Neural cell (in vitro differentiated cells): ENCODE measurements around the gene MYO10. TPM values are rescaled to one million over a fixed set of nuclear protein-coding genes. Genes with fewer than 3 reads are reported as not detected.

Experiments
- H2AFZ ChIP-seq: fragments of 200-600, 300-800 bp; sonication (generic), shearing (Covaris generic); 2 replicates; pipeline ENCODE4 v1.6.0; 2014; ENCODE audit warnings: low read depth, mild to moderate bottlenecking, antibody characterized with exemption, low read length, moderate library complexity
- H3F3A ChIP-seq: fragments of 200-600 bp; shearing (Covaris generic); 2 replicates; pipeline ENCODE4 v1.6.1; 2016; ENCODE audit warnings: mild to moderate bottlenecking, moderate library complexity, mixed read lengths, antibody characterized with exemption, low read length; ENCODE audit not compliant: insufficient read depth, poor library complexity, severe bottlenecking
- H3K27ac ChIP-seq: fragments of 200-600, 300-800 bp; sonication (generic), shearing (Covaris generic); 2 replicates; pipeline ENCODE4 v1.5.1; 2014; ENCODE audit warnings: mild to moderate bottlenecking, low read length, moderate library complexity
- H3K27me3 ChIP-seq: fragments of 300-800, 200-600 bp; sonication (generic), shearing (Covaris generic); 2 replicates; pipeline ENCODE4 v1.6.0; 2014; ENCODE audit warnings: mild to moderate bottlenecking, low read depth, low read length, moderate library complexity; ENCODE audit not compliant: insufficient read depth
- H3K36me3 ChIP-seq: fragments of 300-800, 200-600 bp; sonication (generic), shearing (Covaris generic); 2 replicates; pipeline ENCODE4 v1.5.1; 2014; ENCODE audit warnings: mild to moderate bottlenecking, antibody characterized with exemption, low read length, moderate library complexity; ENCODE audit not compliant: insufficient read depth
- H3K4me2 ChIP-seq: fragments of 300-800, 200-600 bp; sonication (generic), shearing (Covaris generic); 2 replicates; pipeline ENCODE4 v1.6.0; 2014; ENCODE audit warnings: mild to moderate bottlenecking, low read length
- H3K4me3 ChIP-seq: fragments of 300-800, 200-600 bp; sonication (generic), shearing (Covaris generic); 2 replicates; pipeline ENCODE4 v1.5.1; 2014; ENCODE audit warnings: mild to moderate bottlenecking, low read length, moderate library complexity
- H3K79me2 ChIP-seq: fragments of 200-600 bp; shearing (Covaris generic); replicated peaks from 2 replicates; pipeline ENCODE4 v1.6.0; 2014; ENCODE audit warnings: mild to moderate bottlenecking, low read length, moderate library complexity; ENCODE audit not compliant: insufficient read depth
- H3K9ac ChIP-seq: fragments of 300-800, 200-600 bp; sonication (generic), shearing (Covaris generic); 2 replicates; pipeline ENCODE4 v1.6.1; 2016; ENCODE audit warnings: mild to moderate bottlenecking, low read length, mixed read lengths
- H3K9me2 ChIP-seq: fragments of 200-600 bp; shearing (Covaris generic); 2 replicates; pipeline ENCODE4 v1.6.1; 2016; ENCODE audit warnings: mild to moderate bottlenecking, low read length, mixed read lengths; ENCODE audit not compliant: insufficient read depth
- H3K9me3 ChIP-seq: fragments of 200-600, 300-800 bp; sonication (generic), shearing (Covaris generic); 2 replicates; pipeline ENCODE4 v1.6.1; 2016; ENCODE audit warnings: mild to moderate bottlenecking, mixed run types, low read length, moderate library complexity, mixed read lengths
- H4K20me1 ChIP-seq: fragments of 200-600 bp; shearing (Covaris generic); 2 replicates; pipeline ENCODE4 v1.6.1; 2016; ENCODE audit warnings: mild to moderate bottlenecking, mixed run types; ENCODE audit not compliant: insufficient read depth
- CTCF ChIP-seq: fragments of 450-650 bp; IDR thresholded peaks from 2 replicates; pipeline ENCODE4 v1.5.1; 2014; ENCODE audit warnings: antibody characterized with exemption, mild to moderate bottlenecking, moderate library complexity; ENCODE audit not compliant: poor library complexity, severe bottlenecking
- EP300 ChIP-seq: fragments of 450-650 bp; conservative IDR thresholded peaks from 2 replicates; pipeline ENCODE4 v1.6.1; 2014; ENCODE audit warnings: antibody characterized with exemption, mild to moderate bottlenecking, moderate library complexity; ENCODE audit not compliant: poor library complexity, severe bottlenecking
- EZH2 ChIP-seq: fragments of 200-600, 300-800 bp; shearing (Covaris generic), sonication (generic); IDR thresholded peaks from 2 replicates; pipeline ENCODE4 v1.6.1; 2014; ENCODE audit warnings: antibody characterized with exemption, low read length, borderline replicate concordance, mild to moderate bottlenecking; ENCODE audit not compliant: insufficient read depth, poor library complexity, severe bottlenecking
- MXI1 ChIP-seq: fragments of 450-650 bp; conservative IDR thresholded peaks from 2 replicates; pipeline ENCODE4 v1.6.1; 2014; ENCODE audit warnings: antibody characterized with exemption, mild to moderate bottlenecking; ENCODE audit not compliant: poor library complexity, severe bottlenecking
- POLR2AphosphoS5 ChIP-seq: IDR thresholded peaks from 2 replicates; pipeline ENCODE4 v1.6.1; 2012
- RAD21 ChIP-seq: fragments of 450-650 bp; conservative IDR thresholded peaks from 2 replicates; pipeline ENCODE4 v1.6.1; 2014; ENCODE audit warnings: antibody characterized with exemption, mild to moderate bottlenecking, moderate library complexity
- REST ChIP-seq: IDR thresholded peaks from 2 replicates; pipeline ENCODE4 v1.6.1; 2012; ENCODE audit warnings: borderline replicate concordance
- SMC3 ChIP-seq: fragments of 450-650 bp; conservative IDR thresholded peaks from 2 replicates; pipeline ENCODE4 v1.6.1; 2014; ENCODE audit warnings: antibody characterized with exemption, mild to moderate bottlenecking, moderate library complexity; ENCODE audit not compliant: poor library complexity
- TAF1 ChIP-seq: IDR thresholded peaks from 2 replicates; pipeline ENCODE4 v1.6.1; 2012; ENCODE audit warnings: low read depth
- polyA plus RNA-seq: library from polyadenylated mRNA; depleted of rRNA; stranded (reverse); fragments of >200 nt; gene quantifications from 2 replicates; pipeline ENCODE4 v1.2.3, GENCODE V29; 2014

Gene MYO10
- polyA plus RNA-seq, 1 donor from 2014 or later, result 3.2 TPM

GRCh38 chr5:16865151-16865550 is 70.9 kb downstream of the MYO10 start:
- no peak overlapping the region for H2AFZ ChIP-seq
- no peak overlapping the region for H3K27ac ChIP-seq
- TF ChIP-seq MXI1 (no peak), POLR2AphosphoS5 (no peak), REST (no peak)
- no peak overlapping the region for H3K9ac ChIP-seq
- no peak overlapping the region for H3K4me2 ChIP-seq
- no peaks in the 10 kb centered on the region for H3F3A ChIP-seq
- no peaks in the 10 kb centered on the region for H3K36me3 ChIP-seq
- no peaks in the 10 kb centered on the region for H3K27me3 ChIP-seq
- H3K9me3 ChIP-seq, result no peaks in the 10 kb centered on the region
- H3K79me2 ChIP-seq, result no peaks in the 10 kb centered on the region
- no peaks in the 10 kb centered on the region for H4K20me1 ChIP-seq
- no peaks in the 10 kb centered on the region for H3K9me2 ChIP-seq
- no peak overlapping the region for H3K4me3 ChIP-seq

GRCh38 chr5:16864631-16865131 is 71.4 kb downstream of the MYO10 start:
- H2AFZ ChIP-seq, result no peak overlapping the region
- no peak overlapping the region for H3K4me3 ChIP-seq
- no peak overlapping the region for H3K9ac ChIP-seq
- H3K9me3 ChIP-seq, result no peaks in the 10 kb centered on the region
- no peaks in the 10 kb centered on the region for H3K27me3 ChIP-seq
- no peaks in the 10 kb centered on the region for H3F3A ChIP-seq
- no peak overlapping the region for H3K4me2 ChIP-seq
- H3K36me3 ChIP-seq, result no peaks in the 10 kb centered on the region
- no peaks in the 10 kb centered on the region for H4K20me1 ChIP-seq
- H3K27ac ChIP-seq, result no peak overlapping the region
- no peaks in the 10 kb centered on the region for H3K79me2 ChIP-seq
- no peak for TF ChIP-seq EZH2
- TF ChIP-seq TAF1, result no peak
- no peak for TF ChIP-seq MXI1
- TF ChIP-seq RAD21, result no peak
- no peak for TF ChIP-seq POLR2AphosphoS5
- TF ChIP-seq REST, result no peak
- TF ChIP-seq CTCF, result no peak
- no peak for TF ChIP-seq SMC3
- no peak for TF ChIP-seq EP300
- H3K9me2 ChIP-seq, result no peaks in the 10 kb centered on the region
